Hematopoietic multipotent progenitor cell treated with erythropoietin and hydrocortisone succinate and interleukin-3 and kit ligand, for 17 days (in vitro differentiated cells): ENCODE measurements around the gene ASAP3.

Source experiments
- DNase-seq: peaks from one replicate; pipeline ENCODE4 v3.0.0-alpha.2; 2015; ENCODE audit warnings: low spot score

Gene ASAP3

DNA sequence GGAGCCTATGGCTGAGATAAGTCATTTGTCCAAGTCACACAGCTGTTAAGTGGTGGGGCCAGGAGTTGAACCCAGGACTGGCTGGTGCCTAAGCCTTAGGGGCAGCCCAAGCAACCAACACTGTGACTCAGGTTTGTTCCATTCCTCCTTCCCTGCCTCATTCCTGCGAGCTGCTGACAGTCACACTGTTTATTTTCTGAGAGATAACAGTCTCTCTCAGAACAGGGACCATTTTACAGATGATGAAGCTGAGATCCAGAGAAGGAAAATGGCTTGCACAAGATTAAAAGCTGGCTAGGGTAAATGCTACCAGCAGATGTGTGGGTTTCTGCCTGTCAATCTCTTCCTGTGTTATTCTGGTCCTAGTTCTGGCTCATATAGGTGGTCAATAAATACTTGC is 35.1 kb downstream of the ASAP3 start:
- DNase-seq, result no peak

- DNase-seq, result no peak
Observed at GRCh38 chr1:23446661-23447310, 37.2 kb downstream of the ASAP3 start.

DNA sequence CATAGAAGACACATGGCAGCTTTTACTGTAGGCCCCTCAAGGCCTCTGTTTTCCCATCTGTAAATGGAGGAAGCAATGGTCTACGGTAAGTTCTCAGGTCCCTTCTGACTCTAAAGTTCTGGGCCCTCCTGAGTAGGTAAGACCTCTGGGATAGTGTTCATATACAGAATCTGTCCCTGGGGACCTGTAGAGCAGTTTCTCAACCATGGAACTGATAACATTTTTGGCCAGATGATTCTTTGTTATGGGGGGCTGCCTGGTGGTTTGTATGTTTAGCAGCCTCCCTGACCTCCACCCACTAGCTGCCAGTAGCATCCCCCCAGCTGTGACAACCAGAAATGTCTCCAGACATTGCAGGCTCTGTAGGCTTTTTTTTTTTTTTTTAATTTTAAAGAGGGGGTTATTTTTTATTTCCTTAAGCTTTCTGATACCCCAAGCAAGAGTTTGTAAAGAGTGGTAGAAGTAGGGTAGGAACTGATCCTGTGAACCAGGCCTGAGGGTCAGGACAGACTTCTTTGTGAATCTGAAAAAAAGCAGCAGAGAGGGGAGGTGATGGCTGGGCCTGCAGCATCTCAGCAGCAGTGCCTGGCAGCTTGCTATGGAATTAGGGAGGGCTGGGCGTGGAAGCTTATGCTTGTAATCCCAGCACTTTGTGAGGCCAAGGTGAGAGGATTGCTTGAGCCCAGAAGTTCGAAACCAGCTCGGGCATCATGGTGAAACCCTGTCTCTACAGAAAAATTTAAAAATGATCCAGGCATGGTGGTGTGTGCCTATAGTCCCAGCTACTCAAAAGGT is 39.2 kb downstream of the ASAP3 start:
- no peak for DNase-seq

DNA sequence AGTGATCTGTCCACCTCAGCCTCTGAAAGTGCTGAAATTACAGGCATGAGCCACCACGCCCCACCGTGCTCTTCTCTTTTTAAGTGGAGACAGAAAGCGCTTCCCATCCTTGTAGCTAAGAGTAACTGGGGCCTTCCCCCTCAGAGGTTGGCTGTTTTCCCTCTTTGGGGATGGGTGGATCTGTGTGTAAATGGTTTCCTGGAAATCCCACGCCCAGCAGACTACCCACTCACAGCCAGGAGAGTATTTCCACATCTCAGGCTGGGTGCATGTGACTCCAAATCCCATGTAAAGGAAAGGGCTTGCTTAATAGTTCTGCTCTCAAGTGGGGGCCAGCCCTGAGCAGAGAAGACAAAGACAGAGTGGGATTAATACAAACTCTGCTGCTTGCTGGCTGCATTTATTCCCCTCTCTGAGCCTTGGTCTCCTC is 39.9 kb downstream of the ASAP3 start:
- DNase-seq, result no peak

- no peak for DNase-seq
Observed at GRCh38 chr1:23442751-23443150, 41.2 kb downstream of the ASAP3 start.

DNA sequence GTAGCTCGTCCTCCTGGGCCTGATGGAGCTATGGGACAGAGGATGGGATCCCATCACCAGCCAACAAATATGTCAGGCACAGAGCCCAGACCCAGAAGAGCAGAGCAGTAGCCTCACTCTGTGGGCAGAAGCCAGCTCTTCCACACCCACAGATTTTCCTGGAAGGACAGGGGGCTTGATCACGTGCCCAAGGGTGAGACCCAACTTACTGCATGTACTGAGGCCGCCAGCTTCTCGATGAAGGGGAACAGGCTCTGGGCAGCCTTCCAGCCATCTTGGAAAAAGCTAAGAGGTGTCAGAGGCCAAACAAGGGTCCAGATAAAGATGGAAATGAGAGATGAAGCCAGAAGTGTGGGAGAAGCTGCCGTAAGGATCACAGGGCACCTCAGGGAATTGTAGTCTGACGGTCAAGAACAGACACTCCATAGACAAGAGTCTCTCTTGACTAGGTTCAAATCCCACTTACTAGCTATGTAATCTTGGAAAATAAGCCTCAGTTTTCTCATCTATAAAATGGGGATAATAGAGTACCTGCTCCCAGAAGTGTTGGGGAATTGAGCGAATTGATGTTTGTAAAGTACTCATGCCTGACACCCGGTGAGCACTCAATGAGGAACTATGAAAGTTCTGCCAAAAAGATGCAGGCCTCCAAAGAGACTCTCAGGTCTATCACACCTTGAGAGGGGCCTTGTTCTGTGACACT is 42.4 kb downstream of the ASAP3 start:
- DNase-seq, result no peak

- no peak for DNase-seq
Observed at GRCh38 chr1:23438545-23438944, 45.4 kb downstream of the ASAP3 start.

DNA sequence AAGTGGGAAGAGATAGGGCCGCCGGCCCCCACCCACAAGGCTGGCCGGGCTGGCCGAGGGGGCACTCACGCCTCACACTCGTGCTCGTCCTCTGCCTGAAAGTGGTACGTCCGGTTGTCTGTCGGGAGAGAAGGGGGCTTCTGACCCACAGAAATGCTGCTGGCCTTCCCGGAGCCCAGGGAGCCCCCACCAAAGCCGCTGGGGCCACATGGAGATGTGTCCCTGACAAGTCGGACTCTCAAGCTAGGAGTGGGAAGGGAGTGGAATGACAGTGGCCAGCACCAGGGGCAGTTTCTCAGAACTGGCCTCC is 46.7 kb downstream of the ASAP3 start:
- no peak for DNase-seq

GRCh38 chr1:23436520-23437354 is 47.2 kb downstream of the ASAP3 start:
- no peak for DNase-seq

- no peak for DNase-seq
Observed at GRCh38 chr1:23434260-23434775, 49.7 kb downstream of the ASAP3 start.

DNA sequence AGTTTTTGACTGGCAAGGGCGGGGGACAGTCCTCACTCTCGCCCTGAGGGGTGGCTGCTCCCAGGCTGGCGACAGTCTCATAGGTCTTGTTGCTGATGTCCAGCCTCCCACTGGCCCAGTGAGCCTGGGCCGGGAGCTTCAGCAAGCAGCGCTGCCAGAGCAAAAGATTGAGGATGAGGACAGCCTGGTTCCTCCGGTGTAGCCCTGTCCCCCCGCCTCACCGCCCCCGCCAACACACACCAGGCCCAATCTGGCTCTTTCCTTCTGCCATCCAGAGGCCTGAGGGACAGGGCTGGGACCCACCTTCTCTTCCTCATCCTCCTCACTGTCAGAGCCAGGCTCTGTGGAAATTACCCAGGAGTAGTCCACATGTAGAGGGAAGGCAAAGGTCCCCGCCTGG is 50.9 kb downstream of the ASAP3 start:
- no peak for DNase-seq

- DNase-seq, result no peak
Observed at GRCh38 chr1:23431431-23431830, 52.5 kb downstream of the ASAP3 start.

DNA sequence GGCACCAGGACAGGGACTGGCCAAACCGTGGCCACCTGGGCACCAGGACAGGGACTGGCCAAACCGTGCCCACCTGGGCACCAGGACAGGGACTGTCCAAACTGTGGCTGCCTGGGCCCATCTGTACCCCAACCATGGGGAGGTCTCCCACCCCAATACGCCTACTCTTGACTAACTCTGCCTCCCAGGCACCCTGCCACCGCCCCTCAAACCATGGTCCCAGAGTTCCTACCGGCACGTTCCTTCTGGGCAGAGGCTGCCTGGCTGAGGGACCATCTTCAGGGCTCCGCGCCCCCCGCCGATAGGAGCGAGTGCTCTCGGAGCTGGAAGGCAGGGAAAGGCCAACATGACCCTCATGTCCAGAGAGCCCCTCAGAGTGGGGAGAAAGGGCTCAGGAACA is 53.2 kb downstream of the ASAP3 start:
- DNase-seq, result no peak

GRCh38 chr1:23428136-23428905 is 55.7 kb downstream of the ASAP3 start:
- no peak for DNase-seq

- DNase-seq, result no peak
Observed at GRCh38 chr1:23427550-23427949, 56.4 kb downstream of the ASAP3 start.

DNA sequence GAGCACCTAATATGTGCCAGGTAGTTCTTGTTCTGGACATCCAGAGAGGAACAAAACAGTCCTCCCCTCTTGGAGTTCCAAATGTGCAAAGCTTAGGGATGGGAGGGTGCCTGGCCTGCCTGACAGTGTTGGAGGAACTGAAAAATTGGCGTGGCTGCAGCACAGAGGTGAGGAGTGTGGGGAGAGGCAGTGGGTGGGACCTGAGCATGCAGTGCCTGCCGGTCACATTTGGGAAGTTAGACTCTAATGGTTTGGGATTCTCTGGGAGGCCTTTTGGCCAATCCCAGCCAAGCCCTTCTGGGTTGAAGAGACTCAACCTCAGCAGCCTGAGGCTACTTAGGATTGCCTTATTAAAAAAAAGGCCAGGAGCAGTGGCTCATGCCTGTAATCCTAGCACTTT is 57.2 kb downstream of the ASAP3 start:
- DNase-seq, result no peak

- DNase-seq, result no peak
Observed at GRCh38 chr1:23425193-23425494, 58.8 kb downstream of the ASAP3 start.

GRCh38 chr1:23424293-23425192 is 59.4 kb downstream of the ASAP3 start, which contains the start of gene TCEA3:
TCEA3 (minus strand) TSS chr1:23424748; CDS start chr1:23424633, 115 bp downstream.
- no peak for DNase-seq

- no peak for DNase-seq
Observed at GRCh38 chr1:23423415-23424292, 60.3 kb downstream of the ASAP3 start.
